GM21723 (cell line): ENCODE data around the gene ESRRG.
"Not testable (repeated sequence)": the region's sequence is repeated elsewhere in the genome, so short reads cannot be mapped to it uniquely, and the experiment has no call there.

Source experiments
- ATAC-seq: cut with Tn5 transposase; IDR thresholded peaks from one replicate; pipeline ENCODE4 v1.9.1; 2021; ENCODE audit warnings: mild to moderate bottlenecking, moderate library complexity; ENCODE audit not compliant: unreplicated experiment

Gene ESRRG

GRCh38 chr1:216705676-216706075, 17.6 kb downstream of the ESRRG start:
- no peak for ATAC-seq

DNA sequence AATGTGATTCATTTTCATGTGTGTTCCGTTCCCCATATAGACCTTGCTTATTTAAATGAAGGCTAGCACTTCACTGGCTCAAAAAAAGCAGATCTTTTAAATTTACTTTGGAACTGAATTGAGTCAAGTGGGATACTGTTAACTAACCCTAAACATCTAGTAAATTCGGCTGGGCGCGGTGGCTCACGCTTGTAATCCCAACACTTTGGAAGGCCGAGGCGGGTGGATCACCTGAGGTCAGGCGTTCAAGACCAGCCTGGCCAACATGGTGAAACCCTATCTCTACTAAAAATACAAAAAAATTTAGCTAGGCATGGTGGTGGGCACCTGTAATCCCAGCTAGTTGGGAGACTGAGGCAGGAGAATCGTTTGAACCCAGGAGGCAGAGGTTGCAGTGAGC, 19.2 kb downstream of the ESRRG start:
- not testable (repeated sequence) for ATAC-seq

GRCh38 chr1:216702170-216702569, 21.1 kb downstream of the ESRRG start:
- ATAC-seq, result peak; percentile 90

- no peak for ATAC-seq
Observed at GRCh38 chr1:216700779-216701178, 22.4 kb downstream of the ESRRG start.

- ATAC-seq, result no peak
Observed at GRCh38 chr1:216691710-216692109, 31.5 kb downstream of the ESRRG start.

DNA sequence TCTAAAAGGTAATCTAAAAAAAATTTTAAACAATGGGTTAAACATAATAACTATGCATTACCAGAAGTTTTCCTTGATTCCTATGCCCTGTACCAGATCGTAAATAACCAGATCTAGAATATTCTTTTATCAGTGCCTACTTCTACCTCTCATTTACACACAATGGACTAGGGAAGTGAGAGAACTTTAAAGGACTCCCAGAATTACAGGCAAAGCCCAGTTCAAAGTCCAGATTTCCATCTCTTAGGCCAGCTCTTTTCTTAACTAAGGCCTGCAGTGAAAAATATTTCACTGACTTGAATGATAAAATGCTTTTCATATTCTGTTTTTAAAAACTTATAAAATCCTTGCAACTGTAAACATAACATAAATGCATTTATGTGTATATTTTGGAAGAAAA, 32.6 kb downstream of the ESRRG start:
- ATAC-seq, result no peak

GRCh38 chr1:216688127-216688657, 35.0 kb downstream of the ESRRG start:
- ATAC-seq, result no peak

GRCh38 chr1:216686860-216687766, 36.1 kb downstream of the ESRRG start:
- ATAC-seq, result no peak

DNA sequence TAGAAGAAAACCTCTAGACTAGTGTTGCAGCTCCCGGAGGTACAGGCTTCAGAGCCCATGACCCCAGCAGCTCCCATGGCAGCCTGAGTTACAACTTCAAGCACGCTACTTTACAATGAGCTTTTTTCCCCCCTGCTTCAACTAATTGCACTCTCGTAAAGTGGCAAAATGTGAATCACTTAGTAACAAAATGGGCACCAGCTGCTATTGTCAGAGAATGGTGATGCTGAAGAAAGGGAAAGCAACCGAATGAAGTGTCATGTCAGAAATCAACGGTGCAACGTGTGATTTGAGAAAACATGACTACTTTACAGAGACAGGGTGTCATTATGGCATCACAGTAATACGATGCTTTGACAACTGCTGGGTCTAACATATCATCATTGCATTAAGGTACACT, 40.5 kb downstream of the ESRRG start:
- ATAC-seq, result no peak

GRCh38 chr1:216679108-216679507, 44.1 kb downstream of the ESRRG start:
- no peak for ATAC-seq

DNA sequence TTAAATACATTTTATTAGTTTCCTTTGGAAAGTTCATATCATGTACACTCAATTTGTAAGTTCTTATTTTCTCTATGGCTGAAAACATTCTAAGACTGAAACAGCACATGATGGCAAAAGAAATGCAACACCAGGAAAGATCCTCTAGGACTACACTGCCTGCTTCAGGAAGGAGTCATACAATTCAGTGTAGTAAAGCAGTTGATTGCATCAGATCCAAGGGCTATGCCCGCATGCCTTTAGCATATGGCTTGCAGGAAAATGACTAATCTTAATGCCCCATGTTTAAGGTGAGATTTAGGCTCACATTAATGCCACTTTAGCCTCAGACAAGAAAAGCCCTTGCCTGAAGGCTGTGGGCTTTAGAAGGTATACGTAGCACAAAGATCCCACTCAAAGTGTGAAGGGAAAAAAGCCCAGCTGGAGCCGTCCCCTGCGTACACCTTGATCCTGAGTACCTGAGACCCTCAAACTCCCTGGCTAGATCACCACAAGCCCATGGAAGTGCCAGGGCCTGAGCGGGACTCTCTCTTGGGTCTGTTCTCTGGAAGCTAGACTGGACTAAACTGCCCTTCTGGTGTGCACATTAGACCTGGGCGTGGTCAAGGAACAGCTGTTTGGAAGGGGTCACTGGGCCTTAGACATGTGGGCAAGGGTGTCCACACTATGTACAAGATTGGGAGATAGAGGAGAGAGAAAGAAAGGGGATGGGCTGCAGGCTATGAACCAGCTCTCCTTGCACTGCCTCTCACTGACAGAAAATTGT, 52.9 kb downstream of the ESRRG start:
- ATAC-seq, result no peak

DNA sequence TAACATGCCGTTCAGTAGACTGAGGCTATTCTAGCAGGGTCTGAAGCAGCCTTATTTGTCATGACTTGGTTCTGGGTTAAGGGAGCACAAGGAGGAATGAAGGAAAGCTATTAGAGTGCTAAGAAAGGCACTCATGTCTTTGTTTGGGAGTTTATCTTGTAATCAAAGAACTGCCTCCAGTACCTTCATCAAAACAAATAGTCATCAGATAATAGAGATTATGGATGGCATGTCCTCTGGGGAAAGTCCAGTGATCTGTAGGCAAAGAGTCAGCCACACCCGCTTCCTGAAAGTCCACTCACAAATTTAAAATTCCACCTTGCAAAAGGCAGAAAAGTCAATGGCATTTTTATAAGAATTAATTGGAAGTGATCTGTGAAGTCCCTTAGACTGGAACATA, 56.8 kb downstream of the ESRRG start:
- no peak for ATAC-seq

DNA sequence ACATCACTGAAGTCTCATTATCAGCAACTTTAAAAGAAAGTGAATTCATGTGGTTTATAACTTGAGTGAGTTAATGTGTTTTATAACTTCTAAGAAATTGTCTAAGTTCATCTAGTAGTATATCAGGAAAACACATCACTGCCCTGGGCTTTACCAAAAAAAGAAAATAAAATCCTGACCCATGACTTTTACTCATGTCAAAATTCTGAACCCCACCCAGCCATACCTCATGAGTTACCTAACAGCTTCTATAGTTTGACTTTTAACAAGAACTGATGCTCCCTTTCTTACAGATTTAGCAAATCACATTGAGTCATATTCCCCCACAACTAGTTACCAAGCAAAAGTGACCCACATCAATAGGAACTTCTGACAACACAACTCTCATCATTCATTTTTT, 57.4 kb downstream of the ESRRG start:
- ATAC-seq, result no peak

DNA sequence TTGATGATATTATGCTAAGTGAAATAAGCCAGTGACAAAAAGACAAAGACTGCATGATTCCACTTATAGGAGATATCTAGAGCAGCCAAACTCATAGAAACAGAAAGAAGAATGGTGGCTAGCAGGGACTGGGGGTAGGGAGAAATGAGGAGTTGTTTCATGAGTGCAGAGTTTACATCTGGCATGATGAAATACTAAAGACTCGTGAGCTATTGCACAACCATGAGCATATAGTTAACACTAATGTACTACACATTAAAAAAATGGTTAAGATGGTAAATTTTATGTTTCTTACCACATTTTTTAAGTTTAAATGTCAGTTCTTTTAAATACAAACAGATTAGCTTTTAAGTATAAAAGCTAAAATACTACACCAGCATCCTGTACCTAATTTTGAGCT, 57.8 kb downstream of the ESRRG start:
- ATAC-seq, result no peak

DNA sequence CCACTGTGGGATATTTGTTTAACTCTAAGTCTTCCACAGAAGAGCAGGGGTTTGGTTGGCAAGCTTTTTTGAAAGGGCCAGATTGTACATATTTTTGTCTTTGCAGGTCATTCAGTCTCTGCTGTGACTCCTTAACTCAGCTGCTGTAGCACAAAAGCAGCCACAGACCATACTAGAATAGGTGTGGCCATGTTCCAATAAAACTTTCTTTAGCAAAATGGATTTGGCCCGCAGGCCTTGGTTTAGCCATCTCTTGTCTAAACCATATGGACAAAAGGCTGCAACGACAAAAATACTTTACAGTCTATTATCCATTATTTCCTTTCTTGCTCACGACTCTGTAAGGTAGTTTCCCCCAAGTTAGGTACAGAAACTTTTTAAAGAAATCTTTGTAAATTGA, 60.5 kb downstream of the ESRRG start:
- ATAC-seq, result no peak

GRCh38 chr1:216660561-216660960, 62.7 kb downstream of the ESRRG start:
- no peak for ATAC-seq

DNA sequence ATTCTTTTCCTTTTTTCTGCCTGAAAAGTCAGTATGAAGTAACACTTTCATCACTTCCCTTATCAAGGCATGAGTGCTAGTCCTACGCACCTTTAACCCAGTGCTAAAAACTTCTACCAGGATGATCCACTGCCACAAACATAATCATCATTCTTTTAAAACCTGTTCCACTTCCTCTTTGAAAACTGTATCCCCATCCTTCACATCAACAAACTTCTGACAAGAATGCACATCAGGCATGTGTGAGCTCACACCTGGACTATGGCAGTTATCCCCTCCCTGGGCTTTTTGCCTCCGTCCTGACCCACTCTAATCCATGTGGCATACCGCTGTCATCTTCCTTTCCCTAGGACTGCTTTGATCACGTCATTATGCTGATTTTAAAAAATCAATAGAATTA, 70.2 kb downstream of the ESRRG start:
- no peak for ATAC-seq

GRCh38 chr1:216651826-216652418, 71.3 kb downstream of the ESRRG start:
- no peak for ATAC-seq

DNA sequence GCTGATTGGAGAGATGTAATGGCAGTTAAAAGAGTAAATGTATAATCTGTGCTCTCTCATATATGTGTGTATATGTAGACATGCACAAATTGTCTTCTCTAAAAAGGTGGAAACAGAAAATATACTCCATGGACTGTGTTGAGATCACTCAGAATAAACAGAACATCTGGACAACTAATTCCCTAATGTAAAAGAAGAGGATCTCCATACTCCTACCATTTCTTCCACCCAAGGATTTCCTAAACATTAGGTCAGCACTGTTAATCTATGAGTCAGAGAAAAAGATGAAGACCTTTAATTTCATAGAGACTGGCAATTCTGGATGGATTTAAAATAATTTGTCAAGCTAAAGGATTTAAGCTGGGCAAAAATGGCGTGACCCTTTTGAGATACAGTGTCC, 80.1 kb downstream of the ESRRG start:
- ATAC-seq, result no peak

DNA sequence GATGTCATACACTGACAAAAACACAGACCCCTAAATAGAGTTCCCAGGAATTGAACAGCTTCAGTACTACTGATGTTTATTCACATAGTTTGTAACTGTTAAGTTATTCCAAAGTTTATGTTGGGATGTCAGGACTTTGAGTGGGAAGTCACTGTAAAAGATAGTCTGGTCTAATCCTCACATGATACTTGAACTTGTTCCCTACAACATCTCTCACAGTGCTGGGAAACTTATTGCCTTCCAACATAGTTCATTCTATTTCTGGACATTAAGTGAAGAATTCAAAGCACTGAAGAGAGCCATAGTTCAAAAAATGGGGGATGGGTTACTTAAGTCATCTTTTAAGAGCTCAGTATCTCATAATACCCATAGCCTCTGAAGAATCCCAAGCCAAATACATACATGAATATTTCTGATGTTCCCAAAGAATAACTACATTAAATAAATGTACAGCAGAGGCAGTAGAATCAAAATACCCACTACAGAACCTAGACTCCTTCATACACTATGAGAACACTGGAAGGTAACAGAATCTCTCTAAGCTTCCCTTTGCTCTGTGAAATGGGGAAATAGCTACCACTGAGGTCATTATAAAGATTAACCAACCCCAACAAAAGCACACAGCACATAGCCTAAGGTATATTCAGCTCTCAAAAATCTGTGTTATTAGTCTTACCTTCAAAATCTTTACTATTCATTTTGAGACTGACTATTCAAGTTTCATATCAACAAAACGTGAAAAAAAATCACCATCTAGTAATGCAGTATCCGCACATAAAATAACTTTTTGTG, 81.4 kb downstream of the ESRRG start:
- ATAC-seq, result no peak

DNA sequence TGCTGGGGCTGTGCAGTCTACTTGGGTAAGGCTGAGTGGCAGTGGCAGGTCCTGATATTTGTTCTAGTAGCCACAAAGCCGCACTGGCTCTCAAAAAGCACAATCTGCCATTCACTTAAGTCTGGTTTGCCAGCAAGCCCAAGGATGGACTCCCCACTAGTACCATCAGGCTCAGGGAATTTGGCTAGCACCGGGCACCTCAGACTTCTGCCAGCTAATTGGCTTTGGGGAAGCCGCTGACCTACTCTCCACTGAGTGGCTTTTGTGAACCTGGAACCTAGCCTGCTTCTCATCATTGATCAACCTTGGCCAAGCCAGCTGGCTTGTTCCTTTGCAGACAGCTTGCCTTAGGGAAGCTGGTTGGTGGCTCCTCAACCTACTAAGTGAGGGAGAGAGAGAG, 83.1 kb downstream of the ESRRG start:
- no peak for ATAC-seq
